Gastrocnemius medialis (tissue), 4 donors: ENCODE data around the gene SMIM29. TPM values are rescaled to one million over a fixed set of nuclear protein-coding genes. Genes with fewer than 3 reads are reported as not detected.

Experiments used
- ATAC-seq, 2 donors: fragments of 150-250 bp; one replicate each; pipeline ENCODE4 v1.9.1; 2016
- DNase-seq, 2 donors: peaks; one replicate each; pipeline ENCODE4 v3.0.0-alpha.2; 2019
- H3K27ac ChIP-seq, 4 donors: fragments of 200-600 bp; sonication (generic); 1 replicate in 1 of 4; 2 replicates in 3 of 4; pipeline ENCODE4 v1.5.1; 2016 to 2018; ENCODE audit warnings: mild to moderate bottlenecking in 2 of 4, moderate library complexity in 1 of 4
- H3K27me3 ChIP-seq, 3 donors: fragments of 200-600 bp; sonication (generic) in 2 of 3; 1 replicate in 1 of 3; 2 replicates in 2 of 3; pipeline versions ENCODE4 v1.5.1 to v1.6.0; 2016 to 2019; ENCODE audit warnings: mild to moderate bottlenecking in 1 of 3, moderate library complexity in 1 of 3
- H3K36me3 ChIP-seq, 2 donors: fragments of 200-600 bp; sonication (generic) in 1 of 2; one replicate each; pipeline ENCODE4 v1.5.1; 2017 to 2018
- H3K4me1 ChIP-seq, 2 donors: fragments of 200-600 bp; sonication (generic) in 1 of 2; one replicate each; pipeline ENCODE4 v1.5.1; 2016 to 2017; ENCODE audit warnings: mild to moderate bottlenecking in 2 of 2
- H3K4me3 ChIP-seq, 4 donors: fragments of 200-600 bp; sonication (generic) in 3 of 4; 1 replicate in 1 of 4; 2 replicates in 3 of 4; pipeline ENCODE4 v1.5.1; 2016 to 2019; ENCODE audit warnings: mild to moderate bottlenecking in 2 of 4
- H3K9me3 ChIP-seq, 3 donors: fragments of 200-600 bp; sonication (generic) in 2 of 3; 1 replicate in 1 of 3; 2 replicates in 2 of 3; pipeline ENCODE4 v1.5.1; 2016 to 2019
- POLR2A ChIP-seq, 2 donors: fragments of 450-650 bp; IDR thresholded peaks; one replicate each; pipeline ENCODE4 v1.6.1; 2017; ENCODE audit warnings: antibody characterized with exemption in 2 of 2, mild to moderate bottlenecking in 2 of 2, moderate library complexity in 2 of 2
- in situ Hi-C, 4 donors: fragments of 200-750 bp; cut with MboI; loops; one replicate each; pipeline versions ENCODE4 v1.15.0 to v1.8.0; 2017; ENCODE audit warnings: low sequenced_read_pairs in 4 of 4
- intact Hi-C: fragments of 100-400 bp; cut with DNase I; formaldehyde crosslinking; loops from one replicate; pipeline ENCODE4 v1.15.1; 2023; ENCODE audit warnings: low total_unique reads
- total RNA-seq, 4 donors: library from RNA; depleted of rRNA; stranded (reverse); fragments of >200 nt; gene quantifications; one replicate each; pipeline versions ENCODE4 v1.1.0 to v1.2.3, GENCODE V29; 2016
- TF ChIP-seq, protein P1 (sequence below), 5 experiments: fragments of 450-650 bp in 3 of 5; fragments of 200-600 bp in 2 of 5; sonication (generic) in 2 of 5; IDR thresholded peaks in 4 of 5; conservative IDR thresholded peaks in 1 of 5; 1 replicate in 4 of 5; 2 replicates in 1 of 5; pipeline ENCODE4 v1.5.1; 2016 to 2019; ENCODE audit warnings: antibody characterized with exemption in 5 of 5, mild to moderate bottlenecking in 3 of 5, moderate library complexity in 3 of 5

Gene SMIM29
- total RNA-seq, 4 donors from 2014 or later = 21.4 to 39.5 (median 33.4) TPM

DNA sequence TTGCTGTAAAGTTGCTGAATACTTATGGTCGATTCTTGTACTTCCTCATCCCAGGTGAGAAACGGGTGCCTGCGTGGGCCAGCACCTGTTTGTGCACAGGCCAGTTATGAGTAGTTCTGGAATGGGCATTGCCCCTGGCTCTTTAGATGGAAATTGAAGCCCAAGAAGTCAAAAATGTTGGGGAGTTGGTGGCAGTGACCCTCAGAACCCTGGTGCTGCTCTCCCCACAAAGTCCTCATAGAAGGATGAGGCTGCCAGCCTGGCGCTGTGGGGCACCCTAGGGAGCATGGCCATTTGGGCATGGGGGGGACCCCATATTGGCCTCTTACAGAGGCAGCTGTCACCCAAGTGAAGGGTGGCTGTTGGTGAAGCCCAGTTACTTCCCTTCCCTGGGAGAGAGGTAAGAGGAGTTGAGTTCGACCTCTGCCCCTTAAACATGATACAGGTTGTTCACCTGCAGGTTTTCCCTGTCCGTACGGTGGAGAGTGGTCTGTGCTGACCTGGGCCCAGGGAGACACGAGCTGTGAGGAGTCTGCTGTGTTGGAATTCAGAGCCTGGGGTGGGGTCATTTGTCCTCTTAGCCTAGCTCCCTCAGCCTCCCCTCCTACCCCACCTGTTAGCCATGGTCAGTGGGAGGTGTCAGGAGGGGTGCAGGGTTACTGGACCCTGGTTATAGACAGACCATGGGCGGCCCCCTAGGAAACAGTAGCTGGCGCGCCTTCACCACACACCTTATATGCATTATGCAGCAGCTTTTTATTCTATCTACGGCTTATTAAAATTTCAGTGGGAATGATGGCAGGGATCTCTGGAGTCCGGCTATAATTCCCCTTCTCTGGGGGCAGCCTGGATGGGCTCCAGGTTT is 7.2 kb downstream of the SMIM29 start:
- H3K27ac ChIP-seq = no peak overlapping the region
- H3K27me3 ChIP-seq = no peaks in the 10 kb centered on the region
- TF ChIP-seq POLR2A (IDR thresholded peaks at IDR 0.05) = no peak
- TF ChIP-seq, protein P1, sequence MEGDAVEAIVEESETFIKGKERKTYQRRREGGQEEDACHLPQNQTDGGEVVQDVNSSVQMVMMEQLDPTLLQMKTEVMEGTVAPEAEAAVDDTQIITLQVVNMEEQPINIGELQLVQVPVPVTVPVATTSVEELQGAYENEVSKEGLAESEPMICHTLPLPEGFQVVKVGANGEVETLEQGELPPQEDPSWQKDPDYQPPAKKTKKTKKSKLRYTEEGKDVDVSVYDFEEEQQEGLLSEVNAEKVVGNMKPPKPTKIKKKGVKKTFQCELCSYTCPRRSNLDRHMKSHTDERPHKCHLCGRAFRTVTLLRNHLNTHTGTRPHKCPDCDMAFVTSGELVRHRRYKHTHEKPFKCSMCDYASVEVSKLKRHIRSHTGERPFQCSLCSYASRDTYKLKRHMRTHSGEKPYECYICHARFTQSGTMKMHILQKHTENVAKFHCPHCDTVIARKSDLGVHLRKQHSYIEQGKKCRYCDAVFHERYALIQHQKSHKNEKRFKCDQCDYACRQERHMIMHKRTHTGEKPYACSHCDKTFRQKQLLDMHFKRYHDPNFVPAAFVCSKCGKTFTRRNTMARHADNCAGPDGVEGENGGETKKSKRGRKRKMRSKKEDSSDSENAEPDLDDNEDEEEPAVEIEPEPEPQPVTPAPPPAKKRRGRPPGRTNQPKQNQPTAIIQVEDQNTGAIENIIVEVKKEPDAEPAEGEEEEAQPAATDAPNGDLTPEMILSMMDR (IDR thresholded peaks at IDR 0.05 in 4 of 5, conservative IDR thresholded peaks at IDR 0.05 in 1 of 5) = no peak
- H3K36me3 ChIP-seq = peaks cover 0 to 18% of the 10 kb centered on the region in 2 donors
- in situ Hi-C loops (no loop called here), intact Hi-C loops (no loop called here)
- ATAC-seq = no peak
- H3K9me3 ChIP-seq = no peaks in the 10 kb centered on the region
- DNase-seq = no peak
- H3K4me1 ChIP-seq = peaks cover 21 to 23% of the 10 kb centered on the region in 2 donors
- H3K4me3 ChIP-seq = no peak overlapping the region

- ATAC-seq (no peak), DNase-seq (no peak)
- Histone ChIP-seq H3K36me3 (peaks cover 0 to 18% of the 10 kb centered on the region in 2 donors), H3K4me1 (peaks cover 21 to 26% of the 10 kb centered on the region in 2 donors), H3K27me3 (no peaks in the 10 kb centered on the region), H3K27ac (no peak overlapping the region), H3K9me3 (no peaks in the 10 kb centered on the region), H3K4me3 (no peak overlapping the region)
- intact Hi-C loops = no loop called here
- in situ Hi-C loops = no loop called here
- TF ChIP-seq, protein P1 (IDR thresholded peaks at IDR 0.05 in 4 of 5, conservative IDR thresholded peaks at IDR 0.05 in 1 of 5) = no peak
- no peak for TF ChIP-seq POLR2A (IDR thresholded peaks at IDR 0.05)
Observed at GRCh38 chr6:34240329-34241248, 8.2 kb downstream of the SMIM29 start.

- in situ Hi-C loops = no loop called here
- TF ChIP-seq POLR2A (IDR thresholded peaks at IDR 0.05) = no peak
- TF ChIP-seq, protein P1 (IDR thresholded peaks at IDR 0.05 in 4 of 5, conservative IDR thresholded peaks at IDR 0.05 in 1 of 5) = no peak
- intact Hi-C loops = no loop called here
Observed at GRCh38 chr6:34239893-34240292, 8.9 kb downstream of the SMIM29 start.

GRCh38 chr6:34239500-34239825 is 9.3 kb downstream of the SMIM29 start:
- H3K36me3 ChIP-seq = peaks cover 0 to 18% of the 10 kb centered on the region in 2 donors
- intact Hi-C loops (no loop called here), in situ Hi-C loops (no loop called here)
- H3K27me3 ChIP-seq = no peaks in the 10 kb centered on the region
- no peaks in the 10 kb centered on the region for H3K9me3 ChIP-seq
- H3K4me1 ChIP-seq = peaks cover 16 to 21% of the 10 kb centered on the region in 2 donors
- no peak overlapping the region for H3K4me3 ChIP-seq
- H3K27ac ChIP-seq = peak overlapping the region in 2 of 4 donors; percentile 3 to 81
- TF ChIP-seq, protein P1 (IDR thresholded peaks at IDR 0.05 in 4 of 5, conservative IDR thresholded peaks at IDR 0.05 in 1 of 5) = no peak
- TF ChIP-seq POLR2A (IDR thresholded peaks at IDR 0.05) = no peak
- DNase-seq (no peak), ATAC-seq (no peak)

More at GRCh38 chr6:34239893-34240292, 8.9 kb downstream of the SMIM29 start:
- Histone ChIP-seq H3K9me3 (no peaks in the 10 kb centered on the region), H3K27ac (peak overlapping the region in 1 of 4 donors; percentile 81), H3K4me1 (peaks cover 20 to 25% of the 10 kb centered on the region in 2 donors), H3K36me3 (peaks cover 0 to 18% of the 10 kb centered on the region in 2 donors), H3K27me3 (no peaks in the 10 kb centered on the region), H3K4me3 (no peak overlapping the region)
- DNase-seq (no peak), ATAC-seq (no peak)
